K562 (cell line): ENCODE data around the gene PTGIR. TPM values are rescaled to one million over a fixed set of nuclear protein-coding genes. Genes with fewer than 3 reads are reported as not detected.

ENCODE experiments used
- ATAC-seq: fragments of 200-7000 bp; cut with Tn5 transposase; 3 replicates; pipeline ENCODE4 v1.9.1; 2020; ENCODE audit warnings: moderate library complexity
- BruUV-seq: library from RNA; stranded (reverse); fragments of 400-500 nt; replicated peaks from 2 replicates; lab custom pipeline; 2021; lab: Mats Ljungman, UMichigan
- CTCF ChIA-PET: fragments of 300-600 bp; formaldehyde crosslinking; extraction: SDS; loops from one replicate; lab custom pipeline; 2021; ENCODE audit warnings: low intra/inter-chr PET ratio; lab: Yijun Ruan, JAX
- POLR2A ChIA-PET: fragments of 300-600, 350-650 bp; sonication (Branson Sonifier 250); formaldehyde crosslinking; extraction: SDS; loops from one replicate; lab custom pipeline; 2021; ENCODE audit warnings: antibody characterized with exemption, inconsistent platforms; lab: Yijun Ruan, JAX
- DNase-seq, 4 experiments: peaks; one replicate each; pipeline versions ENCODE4 v3.0.0 to v3.0.0-alpha.2; 2011 to 2018; ENCODE audit warnings: low spot score in 3 of 4, mixed read lengths in 3 of 4; ENCODE audit errors: extremely low read depth in 1 of 4
- FAIRE-seq: peaks from 2 replicates; lab custom pipeline; 2011; peaks lifted over from hg19 to GRCh38; lab: Jason Lieb, UNC
- H2AFZ ChIP-seq: 2 replicates; pipeline ENCODE4 v1.6.0; 2011; ENCODE audit warnings: low read depth, low read length, control low read depth, inconsistent platforms
- H3K27ac ChIP-seq: fragments of 200-600 bp; 3 replicates; pipeline ENCODE4 v1.8.0; 2011; ENCODE audit warnings: low read depth, mild to moderate bottlenecking, control low read depth, inconsistent platforms, low read length, moderate library complexity, mixed read lengths; ENCODE audit errors: extremely low read depth
- H3K27me3 ChIP-seq, 2 experiments: fragments of 300-600 bp in 1 of 2; 2 replicates in 1 of 2; 3 replicates in 1 of 2; pipeline versions ENCODE4 v1.6.0 to v1.8.0; 2011; ENCODE audit warnings: inconsistent platforms in 2 of 2, low read length in 2 of 2, mild to moderate bottlenecking in 1 of 2, mixed read lengths in 1 of 2, moderate library complexity in 1 of 2; ENCODE audit not compliant: control insufficient read depth in 2 of 2, insufficient read depth in 2 of 2
- H3K36me3 ChIP-seq: fragments of 300-600 bp; 3 replicates; pipeline ENCODE4 v1.8.0; 2011; ENCODE audit warnings: mild to moderate bottlenecking, low read length, inconsistent platforms; ENCODE audit not compliant: control insufficient read depth, insufficient read depth
- H3K4me1 ChIP-seq, 2 experiments: fragments of 200-600 bp in 1 of 2; replicated peaks in 1 of 2; 2 replicates in 1 of 2; 3 replicates in 1 of 2; pipeline versions ENCODE4 v1.5.1 to v1.8.0; 2011; ENCODE audit warnings: inconsistent platforms in 2 of 2, low read length in 2 of 2, mild to moderate bottlenecking in 1 of 2, mixed read lengths in 1 of 2, moderate library complexity in 1 of 2; ENCODE audit not compliant: control insufficient read depth in 2 of 2, insufficient read depth in 2 of 2
- H3K4me2 ChIP-seq: 2 replicates; pipeline ENCODE4 v1.6.1; 2011; ENCODE audit warnings: low read length, control low read depth, inconsistent platforms, mixed read lengths; ENCODE audit not compliant: insufficient read depth
- H3K4me3 ChIP-seq: fragments of 200-600 bp; sonication (generic), shearing (Covaris generic); 2 replicates; pipeline ENCODE4 v1.5.1; 2016; ENCODE audit warnings: control low read depth, inconsistent platforms
- H3K79me2 ChIP-seq: fragments of 200-600 bp; 3 replicates; pipeline ENCODE4 v1.8.0; 2011; ENCODE audit warnings: low read length, inconsistent platforms; ENCODE audit not compliant: control insufficient read depth, insufficient read depth
- H3K9ac ChIP-seq, 2 experiments: 2 replicates each; pipeline versions ENCODE4 v1.6.0 to v1.6.1; 2011; ENCODE audit warnings: low read depth in 2 of 2, low read length in 2 of 2, control low read depth in 1 of 2, inconsistent platforms in 1 of 2, mild to moderate bottlenecking in 1 of 2, mixed read lengths in 1 of 2; ENCODE audit not compliant: insufficient read depth in 1 of 2
- H3K9me1 ChIP-seq: one replicate; pipeline ENCODE4 v1.6.0; 2011; ENCODE audit warnings: inconsistent platforms, mild to moderate bottlenecking, low read length, moderate library complexity; ENCODE audit not compliant: control insufficient read depth, insufficient read depth
- H3K9me3 ChIP-seq: replicated peaks from 2 replicates; pipeline ENCODE4 v1.5.1; 2011; ENCODE audit warnings: low read depth, low read length, inconsistent platforms; ENCODE audit not compliant: control insufficient read depth, insufficient read depth
- H4K20me1 ChIP-seq: replicated peaks from 2 replicates; pipeline ENCODE4 v1.6.1; 2011; ENCODE audit warnings: low read length, inconsistent platforms, mixed read lengths; ENCODE audit not compliant: control insufficient read depth, insufficient read depth
- BCOR ChIP-seq: fragments of 450-650 bp; IDR thresholded peaks from 2 replicates; pipeline ENCODE4 v1.6.1; 2016
- CHCHD3 ChIP-seq: fragments of 250-450 bp; sonication (Bioruptor Pico); IDR thresholded peaks from 2 replicates; pipeline ENCODE4 v2.1.2; 2022; ENCODE audit warnings: mild to moderate bottlenecking
- EHMT2 ChIP-seq: fragments of 450-650 bp; IDR thresholded peaks from 2 replicates; pipeline ENCODE4 v1.6.1; 2018; ENCODE audit warnings: antibody characterized with exemption
- ESRRA ChIP-seq: fragments of 450-650 bp; IDR thresholded peaks from 2 replicates; pipeline ENCODE4 v1.6.1; 2014; ENCODE audit warnings: low read depth, mild to moderate bottlenecking, moderate library complexity, borderline replicate concordance
- FOXK1 ChIP-seq: sonication (generic); formaldehyde crosslinking; IDR thresholded peaks from 2 replicates; pipeline ENCODE4 v1.8.0; 2022; ENCODE audit warnings: missing genetic modification reagents, mild to moderate bottlenecking, borderline replicate concordance
- RBM25 ChIP-seq: fragments of 200-400 bp; formaldehyde crosslinking; IDR thresholded peaks from 2 replicates; pipeline ENCODE4 v1.6.1; 2018; ENCODE audit warnings: low read length, low read depth, moderate library complexity; ENCODE audit not compliant: severe bottlenecking
- RCOR1 ChIP-seq, 2 experiments: IDR thresholded peaks; 2 replicates each; pipeline ENCODE4 v1.6.1; 2012; ENCODE audit warnings: low read depth in 2 of 2, low read length in 2 of 2, borderline replicate concordance in 1 of 2, improper control_type of control experiment in 1 of 2
- SAP30 ChIP-seq: fragments of 200-600 bp; sonication (generic); IDR thresholded peaks from 2 replicates; pipeline ENCODE4 v1.6.1; 2012; ENCODE audit warnings: borderline replicate concordance, low read depth, mild to moderate bottlenecking, moderate library complexity, low read length, control low read depth, inconsistent platforms; ENCODE audit not compliant: insufficient read depth, poor library complexity, severe bottlenecking
- VEZF1 ChIP-seq: fragments of 200-800 bp; sonication (Bioruptor generic); IDR thresholded peaks from 2 replicates; pipeline ENCODE4 v1.6.1; 2017; ENCODE audit warnings: missing genetic modification characterization, missing compliant biosample characterization
- ZFP36 ChIP-seq: fragments of 150-350 bp; IDR thresholded peaks from 2 replicates; pipeline ENCODE4 v1.6.1; 2018; ENCODE audit warnings: low read length, low read depth; ENCODE audit not compliant: partially characterized antibody
- ZNF507 ChIP-seq: conservative IDR thresholded peaks from 2 replicates; pipeline ENCODE4 v1.6.1; 2017; ENCODE audit warnings: missing genetic modification characterization, missing compliant biosample characterization
- WGBS: fragments of 100-300 bp; shearing (Covaris generic); methylation state at CpG from one replicate; pipeline ENCODE4 v1.1.6; 2016; ENCODE audit warnings: low coverage, mixed read lengths; ENCODE audit not compliant: insufficient coverage; ENCODE audit errors: missing lambda C conversion rate; 5-methylcytosine and 5-hydroxymethylcytosine counted together
- in situ Hi-C: fragments of 300-500 bp; cut with MboI; formaldehyde crosslinking; loops from 4 replicates; pipeline ENCODE4 v1.15.0; 2018; ENCODE audit warnings: inconsistent platforms, mixed read lengths
- intact Hi-C: fragments of 100-400 bp; cut with micrococcal nuclease; formaldehyde crosslinking; loops from 2 replicates; pipeline ENCODE4 v1.14.2; 2022
- polyA plus RNA-seq, 8 experiments: library from polyadenylated mRNA; depleted of rRNA in 4 of 8; stranded (reverse) in 5 of 8; unstranded in 3 of 8; fragments of >200 nt; fragmentation: Nextera tagmentation in 2 of 8; fragmentation: Illumina TruSeq in 1 of 8; extraction: Ambion mirVana in 2 of 8; extraction: Trizol in 1 of 8; gene quantifications; 2 replicates each; pipeline versions ENCODE4 v1.2.1 to v1.2.3, GENCODE V29; 2011 to 2014; ENCODE audit warnings: inconsistent platforms in 1 of 8, missing spikeins in 1 of 8
- total RNA-seq, 7 experiments: library from RNA; depleted of rRNA in 6 of 7; stranded (reverse); fragments of >200 nt in 6 of 7; fragmentation: Illumina TruSeq in 2 of 7; extraction: Trizol in 2 of 7; gene quantifications; 2 replicates each; pipeline versions ENCODE4 v1.2.1 to v1.2.3, GENCODE V29; 2011 to 2021; ENCODE audit warnings: low replicate concordance in 1 of 7
- TF ChIP-seq, protein P1 (sequence below): sonication (generic); formaldehyde crosslinking; IDR thresholded peaks from 2 replicates; pipeline ENCODE4 v1.8.0; 2022; ENCODE audit warnings: mild to moderate bottlenecking, missing genetic modification reagents

The PTGIR gene
- total and polyA plus RNA-seq, 9 of the 15 experiments (the other 6 are each of a cell fraction or from before 2014, with no cell fraction given): 0.11 to 3.4 (median 1.1) TPM; not detected in 1

DNA sequence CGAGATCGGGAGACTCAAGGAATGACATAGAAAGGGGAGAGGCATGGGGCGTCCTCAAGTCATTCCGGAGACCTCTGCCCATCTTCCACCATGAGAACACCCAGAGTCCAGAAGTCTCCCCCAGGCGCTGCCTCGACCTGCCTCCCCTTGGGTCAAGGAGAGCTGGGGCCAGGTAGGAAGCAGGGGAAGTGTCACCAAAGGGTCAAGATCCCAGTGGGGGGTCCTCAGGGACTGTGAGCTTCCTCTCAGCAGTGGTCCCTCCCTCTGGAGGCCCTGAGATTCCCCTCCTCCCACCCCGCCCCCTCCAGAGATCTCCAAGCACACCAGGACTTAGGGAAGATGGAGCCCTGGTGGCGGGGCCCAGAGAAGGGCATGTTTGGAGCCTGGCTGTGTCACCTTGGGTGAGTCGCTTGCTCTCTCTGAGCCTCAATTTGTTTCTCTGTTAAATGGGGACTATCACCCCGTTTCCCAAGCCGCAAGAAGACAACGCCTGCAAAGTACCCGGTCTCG is 35.2 kb upstream of the PTGIR start:
- WGBS: 20% methylated on average over 13 of the region's 14 CpGs
- peak overlapping the region; percentile 75 for H2AFZ ChIP-seq
- H3K9me1 ChIP-seq: no peaks in the 10 kb centered on the region
- intact Hi-C loops: no loop called here
- peak overlapping the region; percentile 54; the same call in 1 of the 3 replicates for H3K27ac ChIP-seq
- POLR2A ChIA-PET: interaction anchor here (0.9 kb wide), 1 partner anchor 296 kb away, joined by 3 read pairs; no protein-coding TSS in a partner anchor
- peak overlapping the region; percentile 80 for H3K4me2 ChIP-seq
- H4K20me1 ChIP-seq: no peaks in the 10 kb centered on the region
- H3K79me2 ChIP-seq: no peaks in the 10 kb centered on the region
- no peaks in the 10 kb centered on the region for H3K27me3 ChIP-seq
- in situ Hi-C loops: loop anchor here (5.0 kb wide), 1 partner anchor 48 kb away; no protein-coding TSS in a partner anchor
- H3K9ac ChIP-seq: peak overlapping the region; percentile 32 to 87; a peak in 3 of 4 replicates
- ATAC-seq (no peak), FAIRE-seq (no peak), DNase-seq (peak; percentile 41 to 65 (median 60))
- H3K4me1 ChIP-seq: peaks cover 25 to 30% of the 10 kb centered on the region in 2 experiments
- CTCF ChIA-PET: interaction anchor here (2.7 to 3.0 kb wide), 2 partner anchors 43 to 46 kb away, joined by 26 read pairs; no protein-coding TSS in a partner anchor
- no peaks in the 10 kb centered on the region for H3K9me3 ChIP-seq
- H3K4me3 ChIP-seq: peak overlapping the region; percentile 54
- BruUV-seq: no TSS peak
- TF ChIP-seq FOXK1 (CRISPR knock-in tag): no peak
- no peak for TF ChIP-seq BCOR
- TF ChIP-seq RCOR1 (IDR thresholded peaks at IDR 0.05; ENCODE audit: borderline replicate concordance in 1 of 2, low read depth in 2 of 2, low read length in 2 of 2): 0 out of 4 replicates have a peak, but pooled peaks of 1 of the 2 experiments have one; percentile 16
- TF ChIP-seq ZFP36: peak; percentile 52
- TF ChIP-seq, protein P1, sequence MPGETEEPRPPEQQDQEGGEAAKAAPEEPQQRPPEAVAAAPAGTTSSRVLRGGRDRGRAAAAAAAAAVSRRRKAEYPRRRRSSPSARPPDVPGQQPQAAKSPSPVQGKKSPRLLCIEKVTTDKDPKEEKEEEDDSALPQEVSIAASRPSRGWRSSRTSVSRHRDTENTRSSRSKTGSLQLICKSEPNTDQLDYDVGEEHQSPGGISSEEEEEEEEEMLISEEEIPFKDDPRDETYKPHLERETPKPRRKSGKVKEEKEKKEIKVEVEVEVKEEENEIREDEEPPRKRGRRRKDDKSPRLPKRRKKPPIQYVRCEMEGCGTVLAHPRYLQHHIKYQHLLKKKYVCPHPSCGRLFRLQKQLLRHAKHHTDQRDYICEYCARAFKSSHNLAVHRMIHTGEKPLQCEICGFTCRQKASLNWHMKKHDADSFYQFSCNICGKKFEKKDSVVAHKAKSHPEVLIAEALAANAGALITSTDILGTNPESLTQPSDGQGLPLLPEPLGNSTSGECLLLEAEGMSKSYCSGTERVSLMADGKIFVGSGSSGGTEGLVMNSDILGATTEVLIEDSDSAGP (CRISPR knock-in tag): no peak
- TF ChIP-seq SAP30: no peak
- TF ChIP-seq ESRRA: no peak
- TF ChIP-seq RBM25: peak; percentile 32
- TF ChIP-seq CHCHD3 (CRISPR knock-in tag): no peak
- TF ChIP-seq ZNF507 (tag): no peak
- no peak for TF ChIP-seq VEZF1
- 0 out of 2 replicates have a peak, but pooled peaks have one; percentile 2 for TF ChIP-seq EHMT2
- no peaks in the 10 kb centered on the region for H3K36me3 ChIP-seq
